Measurements from ENCODE around the gene MED23. TPM values are rescaled to one million over a fixed set of nuclear protein-coding genes. Genes with fewer than 3 reads are reported as not detected.
"Not testable (repeated sequence)": the region's sequence is repeated elsewhere in the genome, so short reads cannot be mapped to it uniquely, and the experiment has no call there.

The MED23 gene
- polyA plus RNA-seq, 2 donors: 8.3 to 12.8 TPM

- Histone ChIP-seq H3K4me3 (ENCODE audit: low read depth in 1 of 2, low read length in 2 of 2) (no peak overlapping the region), H3K27ac (ENCODE audit: low read depth in 2 of 2, low read length in 1 of 2) (no peak overlapping the region), H3K9me3 (ENCODE audit: control insufficient read depth in 2 of 2, insufficient read depth in 1 of 2, low read depth in 1 of 2, low read length in 1 of 2) (no peaks in the 10 kb centered on the region), H3K27me3 (ENCODE audit: control insufficient read depth in 1 of 2, insufficient read depth in 2 of 2, low read length in 2 of 2) (no peaks in the 10 kb centered on the region), H3K36me3 (ENCODE audit: control insufficient read depth in 2 of 2, insufficient read depth in 2 of 2, low read length in 1 of 2) (no peaks in the 10 kb centered on the region), H3K4me1 (ENCODE audit: control insufficient read depth in 2 of 2, insufficient read depth in 2 of 2, low read length in 1 of 2) (no peaks in the 10 kb centered on the region)
- WGBS, 2 donors: 83 to 91% methylated on average over 4 of the region's 4 CpGs
Observed at GRCh38 chr6:131561925-131562707, 65.9 kb downstream of the MED23 start.

- Histone ChIP-seq H3K9me3 (ENCODE audit: control insufficient read depth in 2 of 2, insufficient read depth in 1 of 2, low read depth in 1 of 2, low read length in 1 of 2) (no peaks in the 10 kb centered on the region), H3K27me3 (ENCODE audit: control insufficient read depth in 1 of 2, insufficient read depth in 2 of 2, low read length in 2 of 2) (no peaks in the 10 kb centered on the region), H3K27ac (ENCODE audit: low read depth in 2 of 2, low read length in 1 of 2) (no peak overlapping the region), H3K4me3 (ENCODE audit: low read depth in 1 of 2, low read length in 2 of 2) (no peak overlapping the region), H3K36me3 (ENCODE audit: control insufficient read depth in 2 of 2, insufficient read depth in 2 of 2, low read length in 1 of 2) (no peaks in the 10 kb centered on the region), H3K4me1 (ENCODE audit: control insufficient read depth in 2 of 2, insufficient read depth in 2 of 2, low read length in 1 of 2) (no peaks in the 10 kb centered on the region)
- 80 to 81% methylated on average over 4 of the region's 4 CpGs for WGBS, 2 donors
Observed at GRCh38 chr6:131558922-131559321, 69.1 kb downstream of the MED23 start.

- Histone ChIP-seq H3K4me3 (ENCODE audit: low read depth in 1 of 2, low read length in 2 of 2) (no peak overlapping the region), H3K27me3 (ENCODE audit: control insufficient read depth in 1 of 2, insufficient read depth in 2 of 2, low read length in 2 of 2) (no peaks in the 10 kb centered on the region), H3K4me1 (ENCODE audit: control insufficient read depth in 2 of 2, insufficient read depth in 2 of 2, low read length in 1 of 2) (no peaks in the 10 kb centered on the region), H3K27ac (ENCODE audit: low read depth in 2 of 2, low read length in 1 of 2) (no peak overlapping the region), H3K9me3 (ENCODE audit: control insufficient read depth in 2 of 2, insufficient read depth in 1 of 2, low read depth in 1 of 2, low read length in 1 of 2) (no peaks in the 10 kb centered on the region), H3K36me3 (ENCODE audit: control insufficient read depth in 2 of 2, insufficient read depth in 2 of 2, low read length in 1 of 2) (no peaks in the 10 kb centered on the region)
Observed at GRCh38 chr6:131555992-131556391, 72.0 kb downstream of the MED23 start.

GRCh38 chr6:131552572-131552971 lies 75.5 kb downstream of the MED23 start:
- Histone ChIP-seq H3K9me3 (ENCODE audit: control insufficient read depth in 2 of 2, insufficient read depth in 1 of 2, low read depth in 1 of 2, low read length in 1 of 2) (no peaks in the 10 kb centered on the region), H3K27me3 (ENCODE audit: control insufficient read depth in 1 of 2, insufficient read depth in 2 of 2, low read length in 2 of 2) (no peaks in the 10 kb centered on the region), H3K36me3 (ENCODE audit: control insufficient read depth in 2 of 2, insufficient read depth in 2 of 2, low read length in 1 of 2) (no peaks in the 10 kb centered on the region), H3K4me3 (ENCODE audit: low read depth in 1 of 2, low read length in 2 of 2) (no peak overlapping the region), H3K27ac (ENCODE audit: low read depth in 2 of 2, low read length in 1 of 2) (no peak overlapping the region), H3K4me1 (ENCODE audit: control insufficient read depth in 2 of 2, insufficient read depth in 2 of 2, low read length in 1 of 2) (no peaks in the 10 kb centered on the region)
- 83 to 90% methylated on average over 3 of the region's 3 CpGs for WGBS, 2 donors

- WGBS, 2 donors: 72 to 75% methylated on average over 4 of the region's 4 CpGs
- Histone ChIP-seq H3K27ac (ENCODE audit: low read depth in 2 of 2, low read length in 1 of 2) (no peak overlapping the region), H3K36me3 (ENCODE audit: control insufficient read depth in 2 of 2, insufficient read depth in 2 of 2, low read length in 1 of 2) (no peaks in the 10 kb centered on the region), H3K27me3 (ENCODE audit: control insufficient read depth in 1 of 2, insufficient read depth in 2 of 2, low read length in 2 of 2) (no peaks in the 10 kb centered on the region), H3K9me3 (ENCODE audit: control insufficient read depth in 2 of 2, insufficient read depth in 1 of 2, low read depth in 1 of 2, low read length in 1 of 2) (no peaks in the 10 kb centered on the region), H3K4me3 (ENCODE audit: low read depth in 1 of 2, low read length in 2 of 2) (no peak overlapping the region), H3K4me1 (ENCODE audit: control insufficient read depth in 2 of 2, insufficient read depth in 2 of 2, low read length in 1 of 2) (no peaks in the 10 kb centered on the region)
Observed at GRCh38 chr6:131551902-131552301, 76.1 kb downstream of the MED23 start.

GRCh38 chr6:131549811-131550210 lies 78.2 kb downstream of the MED23 start:
- WGBS, 2 donors: 33 to 37% methylated on average over 2 of the region's 2 CpGs
- Histone ChIP-seq H3K4me3 (ENCODE audit: low read depth in 1 of 2, low read length in 2 of 2) (no peak overlapping the region), H3K4me1 (ENCODE audit: control insufficient read depth in 2 of 2, insufficient read depth in 2 of 2, low read length in 1 of 2) (no peaks in the 10 kb centered on the region), H3K27me3 (ENCODE audit: control insufficient read depth in 1 of 2, insufficient read depth in 2 of 2, low read length in 2 of 2) (no peaks in the 10 kb centered on the region), H3K36me3 (ENCODE audit: control insufficient read depth in 2 of 2, insufficient read depth in 2 of 2, low read length in 1 of 2) (no peaks in the 10 kb centered on the region), H3K9me3 (ENCODE audit: control insufficient read depth in 2 of 2, insufficient read depth in 1 of 2, low read depth in 1 of 2, low read length in 1 of 2) (no peaks in the 10 kb centered on the region), H3K27ac (ENCODE audit: low read depth in 2 of 2, low read length in 1 of 2) (no peak overlapping the region)

GRCh38 chr6:131548441-131548840 lies 79.6 kb downstream of the MED23 start:
- H3K9me3 ChIP-seq (ENCODE audit: control insufficient read depth in 2 of 2, insufficient read depth in 1 of 2, low read depth in 1 of 2, low read length in 1 of 2): no peaks in the 10 kb centered on the region
- H3K4me1 ChIP-seq (ENCODE audit: control insufficient read depth in 2 of 2, insufficient read depth in 2 of 2, low read length in 1 of 2): no peaks in the 10 kb centered on the region
- WGBS, 2 donors: 57 to 87% methylated on average over 1 of the region's 1 CpG
- H3K27ac ChIP-seq (ENCODE audit: low read depth in 2 of 2, low read length in 1 of 2): no peak overlapping the region
- H3K36me3 ChIP-seq (ENCODE audit: control insufficient read depth in 2 of 2, insufficient read depth in 2 of 2, low read length in 1 of 2): no peaks in the 10 kb centered on the region
- H3K27me3 ChIP-seq (ENCODE audit: control insufficient read depth in 1 of 2, insufficient read depth in 2 of 2, low read length in 2 of 2): no peaks in the 10 kb centered on the region
- no peak overlapping the region for H3K4me3 ChIP-seq (ENCODE audit: low read depth in 1 of 2, low read length in 2 of 2)

GRCh38 chr6:131547488-131547887 lies 80.6 kb downstream of the MED23 start:
- 84 to 87% methylated on average over 6 of the region's 6 CpGs for WGBS, 2 donors
- Histone ChIP-seq H3K4me3 (ENCODE audit: low read depth in 1 of 2, low read length in 2 of 2) (no peak overlapping the region), H3K36me3 (ENCODE audit: control insufficient read depth in 2 of 2, insufficient read depth in 2 of 2, low read length in 1 of 2) (no peaks in the 10 kb centered on the region), H3K27me3 (ENCODE audit: control insufficient read depth in 1 of 2, insufficient read depth in 2 of 2, low read length in 2 of 2) (no peaks in the 10 kb centered on the region), H3K4me1 (ENCODE audit: control insufficient read depth in 2 of 2, insufficient read depth in 2 of 2, low read length in 1 of 2) (no peaks in the 10 kb centered on the region), H3K9me3 (ENCODE audit: control insufficient read depth in 2 of 2, insufficient read depth in 1 of 2, low read depth in 1 of 2, low read length in 1 of 2) (no peaks in the 10 kb centered on the region), H3K27ac (ENCODE audit: low read depth in 2 of 2, low read length in 1 of 2) (no peak overlapping the region)

- no peaks in the 10 kb centered on the region for H3K9me3 ChIP-seq (ENCODE audit: control insufficient read depth in 2 of 2, insufficient read depth in 1 of 2, low read depth in 1 of 2, low read length in 1 of 2)
- no peak overlapping the region for H3K4me3 ChIP-seq (ENCODE audit: low read depth in 1 of 2, low read length in 2 of 2)
- no peaks in the 10 kb centered on the region for H3K4me1 ChIP-seq (ENCODE audit: control insufficient read depth in 2 of 2, insufficient read depth in 2 of 2, low read length in 1 of 2)
- no peaks in the 10 kb centered on the region for H3K27me3 ChIP-seq (ENCODE audit: control insufficient read depth in 1 of 2, insufficient read depth in 2 of 2, low read length in 2 of 2)
- 73 to 77% methylated on average over 2 of the region's 2 CpGs for WGBS, 2 donors
- H3K27ac ChIP-seq (ENCODE audit: low read depth in 2 of 2, low read length in 1 of 2): no peak overlapping the region
- H3K36me3 ChIP-seq (ENCODE audit: control insufficient read depth in 2 of 2, insufficient read depth in 2 of 2, low read length in 1 of 2): no peaks in the 10 kb centered on the region
Observed at GRCh38 chr6:131545317-131545716, 82.7 kb downstream of the MED23 start.

- H3K4me3 ChIP-seq (ENCODE audit: low read depth in 1 of 2, low read length in 2 of 2); H3K27me3 ChIP-seq (ENCODE audit: control insufficient read depth in 1 of 2, insufficient read depth in 2 of 2, low read length in 2 of 2); H3K36me3 ChIP-seq (ENCODE audit: control insufficient read depth in 2 of 2, insufficient read depth in 2 of 2, low read length in 1 of 2); H3K4me1 ChIP-seq (ENCODE audit: control insufficient read depth in 2 of 2, insufficient read depth in 2 of 2, low read length in 1 of 2); H3K9me3 ChIP-seq (ENCODE audit: control insufficient read depth in 2 of 2, insufficient read depth in 1 of 2, low read depth in 1 of 2, low read length in 1 of 2); H3K27ac ChIP-seq (ENCODE audit: low read depth in 2 of 2, low read length in 1 of 2): not testable (repeated sequence)
- 74 to 81% methylated on average over 4 of the region's 4 CpGs for WGBS, 2 donors
Observed at GRCh38 chr6:131538615-131539014, 89.4 kb downstream of the MED23 start.

Data from esophagus (tissue), 2 donors.